HEK293 (cell line): ENCODE measurements around the gene TMEM229B.

Experiments
- CTCF ChIA-PET: fragments of 350-600 bp; formaldehyde crosslinking; extraction: SDS; loops from one replicate; lab custom pipeline; 2021; ENCODE audit warnings: antibody characterized with exemption; lab: Yijun Ruan, JAX
- POLR2A ChIA-PET: fragments of 300-600 bp; formaldehyde crosslinking; extraction: SDS; loops from one replicate; lab custom pipeline; 2020; ENCODE audit warnings: antibody characterized with exemption, inconsistent platforms; lab: Yijun Ruan, JAX
- H3K27ac ChIP-seq: fragments of 200-500 bp; sonication (Bioruptor generic); 2 replicates; pipeline ENCODE4 v1.5.1; 2014; ENCODE audit warnings: low read depth, low read length, control low read depth, inconsistent platforms; ENCODE audit errors: extremely low read depth
- H3K36me3 ChIP-seq, 2 experiments: fragments of 200-500 bp in 1 of 2; sonication (Bioruptor generic) in 1 of 2; 1 replicate in 1 of 2; 2 replicates in 1 of 2; pipeline ENCODE4 v1.5.1; 2014 to 2017; ENCODE audit warnings: inconsistent platforms in 2 of 2, low read length in 2 of 2; ENCODE audit not compliant: control insufficient read depth in 2 of 2, insufficient read depth in 1 of 2
- H3K4me1 ChIP-seq: fragments of 200-500 bp; sonication (Bioruptor generic); 2 replicates; pipeline ENCODE4 v1.5.1; 2014; ENCODE audit warnings: mild to moderate bottlenecking, low read length, inconsistent platforms; ENCODE audit not compliant: control insufficient read depth, insufficient read depth
- H3K4me3 ChIP-seq: 2 replicates; pipeline ENCODE4 v1.5.1; 2011; ENCODE audit warnings: low read depth, mild to moderate bottlenecking, control low read depth, low read length, moderate library complexity
- H3K9me3 ChIP-seq: fragments of 200-500 bp; sonication (Bioruptor generic); 2 replicates; pipeline ENCODE4 v1.5.1; 2014; ENCODE audit warnings: low read depth, low read length, inconsistent platforms; ENCODE audit not compliant: control insufficient read depth, insufficient read depth
- GLIS2 ChIP-seq: fragments of 450-650 bp; formaldehyde crosslinking; IDR thresholded peaks from 2 replicates; pipeline ENCODE4 v1.5.1; 2016; ENCODE audit warnings: missing biosample characterization, missing genetic modification characterization
- PBX3 ChIP-seq: sonication (generic); formaldehyde crosslinking; IDR thresholded peaks from 2 replicates; pipeline ENCODE4 v1.8.1; 2022; ENCODE audit warnings: mild to moderate bottlenecking, moderate library complexity, missing genetic modification reagents
- SCRT1 ChIP-seq: fragments of 450-650 bp; formaldehyde crosslinking; IDR thresholded peaks from 2 replicates; pipeline ENCODE4 v1.5.1; 2016; ENCODE audit warnings: missing biosample characterization, missing genetic modification characterization, borderline replicate concordance
- TRIM28 ChIP-seq: IDR thresholded peaks from 2 replicates; pipeline ENCODE4 v1.6.1; 2011; ENCODE audit warnings: low read length, control low read depth, borderline replicate concordance
- ZBTB11 ChIP-seq: fragments of 450-650 bp; formaldehyde crosslinking; conservative IDR thresholded peaks from 2 replicates; pipeline ENCODE4 v1.5.1; 2016; ENCODE audit warnings: low read depth, missing biosample characterization, missing genetic modification characterization
- ZFHX2 ChIP-seq: fragments of 450-650 bp; formaldehyde crosslinking; conservative IDR thresholded peaks from 2 replicates; pipeline ENCODE4 v1.5.1; 2016; ENCODE audit warnings: missing biosample characterization, missing genetic modification characterization
- ZIC2 ChIP-seq: fragments of 450-650 bp; formaldehyde crosslinking; IDR thresholded peaks from 2 replicates; pipeline ENCODE4 v1.5.1; 2016; ENCODE audit warnings: missing biosample characterization, missing genetic modification characterization
- ZNF112 ChIP-seq: fragments of 450-650 bp; formaldehyde crosslinking; IDR thresholded peaks from 2 replicates; pipeline ENCODE4 v1.5.0; 2017; ENCODE audit warnings: missing biosample characterization, missing genetic modification characterization
- ZNF132 ChIP-seq: fragments of 450-650 bp; formaldehyde crosslinking; IDR thresholded peaks from 2 replicates; pipeline ENCODE4 v1.5.1; 2017; ENCODE audit warnings: missing biosample characterization, missing genetic modification characterization, borderline replicate concordance
- ZNF2 ChIP-seq: fragments of 450-650 bp; formaldehyde crosslinking; IDR thresholded peaks from 2 replicates; pipeline ENCODE4 v1.5.1; 2016; ENCODE audit warnings: missing biosample characterization, missing genetic modification characterization
- ZNF274 ChIP-seq, 2 experiments: fragments of 200-500 bp in 1 of 2; fragments of 450-650 bp in 1 of 2; sonication (Bioruptor generic) in 1 of 2; formaldehyde crosslinking in 1 of 2; IDR thresholded peaks; 2 replicates each; pipeline versions ENCODE4 v1.5.1 to v1.6.1; 2014 to 2016; ENCODE audit warnings: borderline replicate concordance in 1 of 2, inconsistent platforms in 1 of 2, low read length in 1 of 2, missing biosample characterization in 1 of 2, missing genetic modification characterization in 1 of 2
- ZNF341 ChIP-seq: fragments of 450-650 bp; formaldehyde crosslinking; IDR thresholded peaks from 2 replicates; pipeline ENCODE4; 2016; ENCODE audit warnings: low read depth, missing biosample characterization, missing genetic modification characterization
- ZNF350 ChIP-seq: fragments of 450-650 bp; formaldehyde crosslinking; IDR thresholded peaks from 2 replicates; pipeline ENCODE4 v1.5.0; 2017; ENCODE audit warnings: missing biosample characterization, mild to moderate bottlenecking, missing genetic modification characterization
- ZNF514 ChIP-seq: fragments of 450-650 bp; formaldehyde crosslinking; IDR thresholded peaks from 2 replicates; pipeline ENCODE4 v1.5.1; 2016; ENCODE audit warnings: missing biosample characterization, missing genetic modification characterization
- ZNF530 ChIP-seq: fragments of 450-650 bp; formaldehyde crosslinking; IDR thresholded peaks from 2 replicates; pipeline ENCODE4 v1.5.1; 2016; ENCODE audit warnings: low read depth, missing biosample characterization, missing genetic modification characterization
- ZNF560 ChIP-seq: fragments of 450-650 bp; formaldehyde crosslinking; IDR thresholded peaks from 2 replicates; pipeline ENCODE4 v1.5.1; 2017; ENCODE audit warnings: missing biosample characterization, missing genetic modification characterization, borderline replicate concordance
- ZNF585B ChIP-seq: fragments of 450-650 bp; formaldehyde crosslinking; IDR thresholded peaks from 2 replicates; pipeline ENCODE4 v1.5.1; 2016; ENCODE audit warnings: missing biosample characterization, missing genetic modification characterization
- ZNF624 ChIP-seq: fragments of 450-650 bp; formaldehyde crosslinking; IDR thresholded peaks from 2 replicates; pipeline ENCODE4 v1.5.1; 2017; ENCODE audit warnings: missing biosample characterization, missing genetic modification characterization
- ZNF664 ChIP-seq: fragments of 450-650 bp; formaldehyde crosslinking; IDR thresholded peaks from 2 replicates; pipeline ENCODE4 v1.5.1; 2016; ENCODE audit warnings: missing biosample characterization, missing genetic modification characterization
- ZNF747 ChIP-seq: fragments of 450-650 bp; formaldehyde crosslinking; IDR thresholded peaks from 2 replicates; pipeline ENCODE4 v1.5.1; 2016; ENCODE audit warnings: missing biosample characterization, missing genetic modification characterization
- ZNF768 ChIP-seq: fragments of 450-650 bp; formaldehyde crosslinking; IDR thresholded peaks from 2 replicates; pipeline ENCODE4 v1.5.1; 2018; ENCODE audit warnings: missing biosample characterization, mild to moderate bottlenecking, missing genetic modification characterization
- TF ChIP-seq, protein P1 (sequence below): fragments of 450-650 bp; formaldehyde crosslinking; IDR thresholded peaks from 2 replicates; pipeline ENCODE4 v1.5.1; 2016; ENCODE audit warnings: missing biosample characterization, missing genetic modification characterization
- TF ChIP-seq, protein P2 (sequence below): fragments of 450-650 bp; formaldehyde crosslinking; IDR thresholded peaks from 2 replicates; pipeline ENCODE4 v1.5.1; 2016; ENCODE audit warnings: missing biosample characterization, missing genetic modification characterization

TMEM229B gene

GRCh38 chr14:67491741-67492507 is 3.4 kb upstream of the TMEM229B start:
- TF ChIP-seq ZFHX2 (tag by site-specific recombination): no peak
- TF ChIP-seq ZNF747: no peak
- no peak for TF ChIP-seq ZNF768 (tag by site-specific recombination)
- TF ChIP-seq ZIC2 (tag by site-specific recombination): peak; percentile 25; the same call in 1 of the 2 replicates
- TF ChIP-seq GLIS2 (tag by site-specific recombination): no peak
- TF ChIP-seq ZNF585B (tag by site-specific recombination): no peak
- TF ChIP-seq ZNF514 (tag by site-specific recombination): no peak
- TF ChIP-seq ZNF664 (tag by site-specific recombination): no peak
- TF ChIP-seq, protein P1, sequence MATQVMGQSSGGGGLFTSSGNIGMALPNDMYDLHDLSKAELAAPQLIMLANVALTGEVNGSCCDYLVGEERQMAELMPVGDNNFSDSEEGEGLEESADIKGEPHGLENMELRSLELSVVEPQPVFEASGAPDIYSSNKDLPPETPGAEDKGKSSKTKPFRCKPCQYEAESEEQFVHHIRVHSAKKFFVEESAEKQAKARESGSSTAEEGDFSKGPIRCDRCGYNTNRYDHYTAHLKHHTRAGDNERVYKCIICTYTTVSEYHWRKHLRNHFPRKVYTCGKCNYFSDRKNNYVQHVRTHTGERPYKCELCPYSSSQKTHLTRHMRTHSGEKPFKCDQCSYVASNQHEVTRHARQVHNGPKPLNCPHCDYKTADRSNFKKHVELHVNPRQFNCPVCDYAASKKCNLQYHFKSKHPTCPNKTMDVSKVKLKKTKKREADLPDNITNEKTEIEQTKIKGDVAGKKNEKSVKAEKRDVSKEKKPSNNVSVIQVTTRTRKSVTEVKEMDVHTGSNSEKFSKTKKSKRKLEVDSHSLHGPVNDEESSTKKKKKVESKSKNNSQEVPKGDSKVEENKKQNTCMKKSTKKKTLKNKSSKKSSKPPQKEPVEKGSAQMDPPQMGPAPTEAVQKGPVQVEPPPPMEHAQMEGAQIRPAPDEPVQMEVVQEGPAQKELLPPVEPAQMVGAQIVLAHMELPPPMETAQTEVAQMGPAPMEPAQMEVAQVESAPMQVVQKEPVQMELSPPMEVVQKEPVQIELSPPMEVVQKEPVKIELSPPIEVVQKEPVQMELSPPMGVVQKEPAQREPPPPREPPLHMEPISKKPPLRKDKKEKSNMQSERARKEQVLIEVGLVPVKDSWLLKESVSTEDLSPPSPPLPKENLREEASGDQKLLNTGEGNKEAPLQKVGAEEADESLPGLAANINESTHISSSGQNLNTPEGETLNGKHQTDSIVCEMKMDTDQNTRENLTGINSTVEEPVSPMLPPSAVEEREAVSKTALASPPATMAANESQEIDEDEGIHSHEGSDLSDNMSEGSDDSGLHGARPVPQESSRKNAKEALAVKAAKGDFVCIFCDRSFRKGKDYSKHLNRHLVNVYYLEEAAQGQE (tag by site-specific recombination): peak; percentile 49; the same call in 1 of the 2 replicates
- ChIA-PET POLR2A (no interaction called here), CTCF (no interaction called here)
- no peak overlapping the region for H3K4me3 ChIP-seq
- no peaks in the 10 kb centered on the region for H3K36me3 ChIP-seq
- no peak overlapping the region for H3K27ac ChIP-seq
- H3K9me3 ChIP-seq: no peaks in the 10 kb centered on the region
- H3K4me1 ChIP-seq: no peaks in the 10 kb centered on the region

DNA sequence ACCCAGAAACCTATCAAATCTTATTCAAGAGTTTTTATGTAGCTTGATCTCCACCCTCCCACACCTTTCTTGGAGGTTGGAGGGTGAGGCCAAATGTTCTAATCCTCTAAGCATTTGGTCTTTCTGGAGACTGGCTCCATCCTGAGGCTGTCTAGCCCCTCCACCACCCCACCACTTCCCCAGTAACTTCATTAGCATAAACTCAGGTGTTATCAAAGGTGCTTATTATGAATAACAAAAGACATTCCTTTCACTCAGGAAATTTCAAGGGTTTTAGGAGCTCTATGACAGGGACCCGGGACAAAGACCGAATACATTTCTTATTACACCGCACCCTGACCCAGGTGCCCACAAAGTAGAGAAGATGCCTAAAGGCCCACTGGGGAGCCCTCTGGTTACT is 2.8 kb upstream of the TMEM229B start:
- peaks cover 0 to 4% of the 10 kb centered on the region in 2 experiments; a peak in 1 of 3 replicates for H3K36me3 ChIP-seq
- TF ChIP-seq SCRT1 (no peak), ZNF274 (IDR thresholded peaks at IDR 0.05; ENCODE audit: low read length) (no peak), ZNF274 (tag by site-specific recombination; IDR thresholded peaks at IDR 0.05; ENCODE audit: borderline replicate concordance) (no peak), TRIM28 (no peak), ZNF560 (tag by site-specific recombination) (no peak), ZNF747 (no peak), ZBTB11 (tag by site-specific recombination) (no peak), ZNF2 (tag by site-specific recombination) (no peak), ZNF341 (tag by site-specific recombination) (no peak), ZNF112 (no peak), ZNF624 (no peak), PBX3 (CRISPR knock-in tag) (no peak), ZNF350 (tag by site-specific recombination) (no peak), ZNF530 (tag by site-specific recombination) (no peak), ZNF132 (tag by site-specific recombination) (no peak)
- TF ChIP-seq, protein P2, sequence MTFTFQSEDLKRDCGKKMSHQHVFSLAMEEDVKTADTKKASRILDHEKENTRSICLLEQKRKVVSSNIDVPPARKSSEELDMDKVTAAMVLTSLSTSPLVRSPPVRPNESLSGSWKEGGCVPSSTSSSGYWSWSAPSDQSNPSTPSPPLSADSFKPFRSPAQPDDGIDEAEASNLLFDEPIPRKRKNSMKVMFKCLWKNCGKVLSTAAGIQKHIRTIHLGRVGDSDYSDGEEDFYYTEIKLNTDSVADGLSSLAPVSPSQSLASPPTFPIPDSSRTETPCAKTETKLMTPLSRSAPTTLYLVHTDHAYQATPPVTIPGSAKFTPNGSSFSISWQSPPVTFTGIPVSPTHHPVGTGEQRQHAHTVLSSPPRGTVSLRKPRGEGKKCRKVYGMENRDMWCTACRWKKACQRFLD (tag by site-specific recombination): no peak
- H3K9me3 ChIP-seq: no peaks in the 10 kb centered on the region
- ChIA-PET POLR2A (no interaction called here), CTCF (interaction anchor here (0.6 kb wide), 1 partner anchor 183 kb away, joined by 4 read pairs; the partner anchor contains the start of gene VTI1B)
- no peaks in the 10 kb centered on the region for H3K4me1 ChIP-seq
- no peak overlapping the region for H3K27ac ChIP-seq
- H3K4me3 ChIP-seq: no peak overlapping the region
